PFSK-1 (cell line): ENCODE results near the gene ILK.

Experiments
- FOXP2 ChIP-seq: optimal IDR thresholded peaks from 2 replicates; pipeline ENCODE3; 2011; ENCODE audit warnings: borderline replicate concordance, control low read depth, inconsistent platforms; ENCODE audit not compliant: insufficient read depth; ENCODE audit errors: extremely low read length, extremely low read depth
- POLR2AphosphoS5 ChIP-seq: IDR thresholded peaks from 2 replicates; pipeline ENCODE4 v1.6.1; 2012; ENCODE audit warnings: low read depth, mild to moderate bottlenecking, control low read depth, low read length, moderate library complexity
- SIN3A ChIP-seq: IDR thresholded peaks from 2 replicates; pipeline ENCODE4 v1.6.1; 2012; ENCODE audit warnings: mild to moderate bottlenecking, low read length, moderate library complexity, borderline replicate concordance; ENCODE audit not compliant: insufficient read depth
- TAF1 ChIP-seq: IDR thresholded peaks from 2 replicates; pipeline ENCODE4 v1.6.1; 2012; ENCODE audit warnings: low read length, control low read depth, borderline replicate concordance; ENCODE audit not compliant: insufficient read depth
- TF ChIP-seq, protein P1 (sequence below), 2 experiments: IDR thresholded peaks; 2 replicates each; pipeline versions ENCODE4 v1.6.1 to v1.8.0; 2011 to 2012; ENCODE audit warnings: low read depth in 2 of 2, low read length in 2 of 2, control low read depth in 1 of 2, inconsistent platforms in 1 of 2, mild to moderate bottlenecking in 1 of 2, moderate library complexity in 1 of 2; ENCODE audit not compliant: insufficient read depth in 1 of 2

ILK gene

DNA sequence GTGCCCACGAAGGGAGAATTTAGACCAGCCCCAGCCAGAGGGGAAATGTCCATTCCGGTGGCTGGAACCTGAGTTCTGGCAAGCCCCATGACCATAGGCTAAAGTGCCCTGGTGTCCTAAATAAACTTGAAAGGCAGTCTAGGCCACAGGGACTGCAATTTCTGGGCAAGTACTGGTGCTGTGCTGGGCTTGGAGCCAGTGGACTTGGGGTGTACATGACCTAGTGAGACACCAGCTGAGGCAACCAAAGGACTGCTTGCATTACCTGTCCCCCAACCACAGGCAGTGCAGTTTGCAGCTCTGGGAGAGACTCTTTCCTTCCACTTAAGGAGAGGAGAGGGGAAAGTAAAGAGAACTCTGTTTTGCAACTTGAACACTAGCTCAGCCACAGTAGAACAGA lies 23.9 kb upstream of the ILK start:
- TF ChIP-seq, protein P1, sequence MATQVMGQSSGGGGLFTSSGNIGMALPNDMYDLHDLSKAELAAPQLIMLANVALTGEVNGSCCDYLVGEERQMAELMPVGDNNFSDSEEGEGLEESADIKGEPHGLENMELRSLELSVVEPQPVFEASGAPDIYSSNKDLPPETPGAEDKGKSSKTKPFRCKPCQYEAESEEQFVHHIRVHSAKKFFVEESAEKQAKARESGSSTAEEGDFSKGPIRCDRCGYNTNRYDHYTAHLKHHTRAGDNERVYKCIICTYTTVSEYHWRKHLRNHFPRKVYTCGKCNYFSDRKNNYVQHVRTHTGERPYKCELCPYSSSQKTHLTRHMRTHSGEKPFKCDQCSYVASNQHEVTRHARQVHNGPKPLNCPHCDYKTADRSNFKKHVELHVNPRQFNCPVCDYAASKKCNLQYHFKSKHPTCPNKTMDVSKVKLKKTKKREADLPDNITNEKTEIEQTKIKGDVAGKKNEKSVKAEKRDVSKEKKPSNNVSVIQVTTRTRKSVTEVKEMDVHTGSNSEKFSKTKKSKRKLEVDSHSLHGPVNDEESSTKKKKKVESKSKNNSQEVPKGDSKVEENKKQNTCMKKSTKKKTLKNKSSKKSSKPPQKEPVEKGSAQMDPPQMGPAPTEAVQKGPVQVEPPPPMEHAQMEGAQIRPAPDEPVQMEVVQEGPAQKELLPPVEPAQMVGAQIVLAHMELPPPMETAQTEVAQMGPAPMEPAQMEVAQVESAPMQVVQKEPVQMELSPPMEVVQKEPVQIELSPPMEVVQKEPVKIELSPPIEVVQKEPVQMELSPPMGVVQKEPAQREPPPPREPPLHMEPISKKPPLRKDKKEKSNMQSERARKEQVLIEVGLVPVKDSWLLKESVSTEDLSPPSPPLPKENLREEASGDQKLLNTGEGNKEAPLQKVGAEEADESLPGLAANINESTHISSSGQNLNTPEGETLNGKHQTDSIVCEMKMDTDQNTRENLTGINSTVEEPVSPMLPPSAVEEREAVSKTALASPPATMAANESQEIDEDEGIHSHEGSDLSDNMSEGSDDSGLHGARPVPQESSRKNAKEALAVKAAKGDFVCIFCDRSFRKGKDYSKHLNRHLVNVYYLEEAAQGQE (IDR thresholded peaks at IDR 0.05; ENCODE audit: insufficient read depth in 1 of 2, low read depth in 2 of 2, low read length in 2 of 2), result no peak
- TF ChIP-seq TAF1 (no peak), SIN3A (no peak), FOXP2 (no peak), POLR2AphosphoS5 (no peak)

DNA sequence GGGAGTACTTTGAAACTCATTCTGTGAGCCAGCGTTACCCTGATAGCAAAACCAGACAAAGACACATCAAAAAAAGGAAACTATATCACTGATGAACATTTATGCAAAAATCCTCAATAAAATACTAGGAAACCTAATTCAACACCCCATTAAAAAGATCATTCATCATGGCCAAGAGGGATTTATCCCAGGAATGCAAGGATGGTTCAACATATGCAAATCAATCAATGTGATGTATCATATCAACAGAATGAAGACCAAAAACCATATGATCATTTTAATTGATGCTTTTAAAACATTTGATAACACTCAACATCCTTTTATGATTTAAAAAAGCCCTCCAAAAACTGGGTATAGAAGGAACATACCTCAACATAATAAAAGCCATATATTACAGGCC lies 20.0 kb upstream of the ILK start:
- no peak for TF ChIP-seq SIN3A
- no peak for TF ChIP-seq POLR2AphosphoS5
- TF ChIP-seq, protein P1 (IDR thresholded peaks at IDR 0.05; ENCODE audit: insufficient read depth in 1 of 2, low read depth in 2 of 2, low read length in 2 of 2), result no peak
- no peak for TF ChIP-seq FOXP2
- no peak for TF ChIP-seq TAF1

DNA sequence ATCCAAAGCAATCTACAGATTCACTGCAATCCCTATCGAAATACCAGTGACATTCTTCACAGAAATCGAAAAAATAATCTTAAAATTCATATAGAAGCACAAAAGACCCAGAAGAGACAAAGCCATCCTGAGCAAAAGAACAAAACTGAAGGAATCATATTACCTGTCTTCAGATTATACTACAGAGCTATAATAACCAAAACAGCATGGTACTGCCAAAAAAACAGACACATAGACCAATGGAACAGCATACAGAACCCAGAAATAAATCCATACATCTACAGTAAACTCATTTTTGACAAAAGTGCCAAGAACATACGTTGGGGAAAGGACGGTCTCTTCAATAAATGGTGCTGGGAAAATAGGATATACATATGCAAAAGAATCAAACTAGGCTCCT lies 19.0 kb upstream of the ILK start:
- TF ChIP-seq TAF1 (no peak), SIN3A (no peak), POLR2AphosphoS5 (no peak), FOXP2 (no peak)
- TF ChIP-seq, protein P1 (IDR thresholded peaks at IDR 0.05; ENCODE audit: insufficient read depth in 1 of 2, low read depth in 2 of 2, low read length in 2 of 2), result no peak

DNA sequence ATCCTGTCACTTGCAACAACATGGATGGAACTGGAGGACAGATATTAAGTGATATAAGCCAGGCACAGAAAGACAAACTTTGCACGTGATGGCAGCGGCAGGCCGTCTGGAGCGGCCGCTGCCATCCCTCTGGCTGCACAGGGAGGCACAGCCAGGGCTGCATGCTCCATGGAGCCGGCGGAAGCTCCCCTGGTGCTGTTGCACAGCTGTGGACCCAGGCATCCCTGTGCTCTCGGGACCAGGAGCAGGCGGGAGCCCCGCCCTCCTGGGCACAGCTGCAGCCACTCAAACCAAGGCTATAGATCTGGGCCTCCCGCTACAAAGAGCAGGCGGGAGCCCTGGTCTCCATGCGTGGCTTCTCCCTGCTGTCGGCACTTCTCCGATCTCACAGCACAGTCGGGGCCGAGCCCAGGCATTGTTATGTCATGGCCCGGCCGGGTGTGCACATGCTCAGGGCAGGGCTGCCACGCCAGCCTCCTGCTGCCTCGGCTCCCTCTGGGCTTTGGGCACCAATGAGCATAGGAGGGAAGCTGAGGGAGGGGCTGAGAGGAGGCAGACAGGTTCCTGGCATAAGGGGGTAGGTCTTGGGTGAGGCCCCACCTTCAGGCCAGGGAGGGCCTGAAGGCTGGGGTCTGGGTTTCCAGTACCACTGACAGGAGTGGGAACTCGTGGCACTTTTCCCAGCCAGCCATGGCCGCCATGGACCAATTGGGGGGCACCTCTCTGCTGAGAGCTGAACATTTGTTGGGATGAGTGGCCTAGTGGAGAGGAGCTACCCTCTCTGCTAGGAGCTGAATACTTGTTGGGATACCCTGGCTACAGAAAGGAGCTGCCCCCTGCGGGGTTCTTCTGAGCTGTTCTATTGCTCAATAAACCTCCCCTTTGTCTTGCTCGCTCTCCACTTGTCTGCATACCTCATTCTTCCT lies 16.9 kb upstream of the ILK start:
- TF ChIP-seq, protein P1 (IDR thresholded peaks at IDR 0.05; ENCODE audit: insufficient read depth in 1 of 2, low read depth in 2 of 2, low read length in 2 of 2), result no peak
- no peak for TF ChIP-seq TAF1
- TF ChIP-seq SIN3A, result no peak
- TF ChIP-seq POLR2AphosphoS5, result no peak
- TF ChIP-seq FOXP2, result no peak
